H9 (cell line): ENCODE measurements around the gene GRIP1. TPM values are rescaled to one million over a fixed set of nuclear protein-coding genes. Genes with fewer than 3 reads are reported as not detected.

Experiments
- DNase-seq: peaks from one replicate; pipeline ENCODE4 v3.0.0-alpha.2; 2017
- H2AFZ ChIP-seq: one replicate; pipeline ENCODE4 v1.6.1; 2013; ENCODE audit warnings: mild to moderate bottlenecking, low read length, control low read depth, moderate library complexity
- H2AK5ac ChIP-seq: 2 replicates; pipeline ENCODE4 v1.6.1; 2013; ENCODE audit warnings: low read length, control low read depth, mixed read lengths; ENCODE audit not compliant: insufficient read length
- H2BK120ac ChIP-seq: one replicate; pipeline ENCODE4 v1.6.1; 2013; ENCODE audit warnings: low read depth, mild to moderate bottlenecking, low read length, control low read depth, inconsistent platforms; ENCODE audit not compliant: poor library complexity, severe bottlenecking
- H2BK12ac ChIP-seq: 2 replicates; pipeline ENCODE4 v1.6.1; 2013; ENCODE audit warnings: low read length, control low read depth, mixed read lengths, low read depth; ENCODE audit not compliant: insufficient read length
- H2BK15ac ChIP-seq: 2 replicates; pipeline ENCODE4 v1.6.1; 2013; ENCODE audit warnings: low read depth, low read length, control low read depth
- H2BK20ac ChIP-seq: one replicate; pipeline ENCODE4 v1.6.1; 2013; ENCODE audit warnings: low read depth, mild to moderate bottlenecking, low read length, control low read depth, inconsistent platforms; ENCODE audit not compliant: poor library complexity, severe bottlenecking
- H2BK5ac ChIP-seq: 2 replicates; pipeline ENCODE4 v1.6.1; 2013; ENCODE audit warnings: low read length, control low read depth, mixed read lengths; ENCODE audit not compliant: insufficient read length
- H3K14ac ChIP-seq: 2 replicates; pipeline ENCODE4 v1.6.1; 2013; ENCODE audit warnings: low read length, control low read depth; ENCODE audit not compliant: insufficient read depth
- H3K18ac ChIP-seq: 2 replicates; pipeline ENCODE4 v1.6.1; 2013; ENCODE audit warnings: low read depth, mild to moderate bottlenecking, mixed read lengths, low read length, control low read depth; ENCODE audit not compliant: insufficient read length
- H3K23ac ChIP-seq: 2 replicates; pipeline ENCODE4 v1.6.1; 2013; ENCODE audit warnings: low read length, control low read depth, mixed read lengths, low read depth; ENCODE audit not compliant: insufficient read length
- H3K23me2 ChIP-seq: 2 replicates; pipeline ENCODE4 v1.6.1; 2013; ENCODE audit warnings: low read depth, mild to moderate bottlenecking, mixed read lengths, low read length, control low read depth; ENCODE audit not compliant: insufficient read length, poor library complexity, severe bottlenecking
- H3K27ac ChIP-seq: 2 replicates; pipeline ENCODE4 v1.5.1; 2013; ENCODE audit warnings: low read length, control low read depth, mixed read lengths, low read depth; ENCODE audit not compliant: insufficient read length
- H3K27me3 ChIP-seq: 2 replicates; pipeline ENCODE4 v1.6.1; 2013; ENCODE audit warnings: low read length, control low read depth, inconsistent platforms; ENCODE audit not compliant: insufficient read depth
- H3K4ac ChIP-seq: 2 replicates; pipeline ENCODE4 v1.6.1; 2013; ENCODE audit warnings: low read depth, mild to moderate bottlenecking, control low read depth, inconsistent platforms, low read length, moderate library complexity
- H3K4me1 ChIP-seq: 2 replicates; pipeline ENCODE4 v1.6.1; 2013; ENCODE audit warnings: low read length, control low read depth, inconsistent platforms; ENCODE audit not compliant: insufficient read depth
- H3K4me2 ChIP-seq: 2 replicates; pipeline ENCODE4 v1.6.1; 2013; ENCODE audit warnings: low read length, control low read depth, mixed read lengths; ENCODE audit not compliant: insufficient read length, insufficient read depth
- H3K56ac ChIP-seq: 2 replicates; pipeline ENCODE4 v1.6.1; 2013; ENCODE audit warnings: low read depth, mild to moderate bottlenecking, mixed read lengths, low read length, control low read depth; ENCODE audit not compliant: insufficient read length
- H3K79me1 ChIP-seq: 2 replicates; pipeline ENCODE4 v1.6.1; 2013; ENCODE audit warnings: low read depth, mild to moderate bottlenecking, moderate library complexity, low read length, control low read depth, inconsistent platforms; ENCODE audit not compliant: insufficient read depth, poor library complexity, severe bottlenecking
- H3K79me2 ChIP-seq: 2 replicates; pipeline ENCODE4 v1.6.1; 2013; ENCODE audit warnings: low read length, control low read depth, inconsistent platforms; ENCODE audit not compliant: insufficient read depth
- H3K9ac ChIP-seq: 2 replicates; pipeline ENCODE4 v1.6.1; 2013; ENCODE audit warnings: low read length, control low read depth, mixed read lengths; ENCODE audit not compliant: insufficient read length; ENCODE audit errors: extremely low read depth
- H3K9me3 ChIP-seq: one replicate; pipeline ENCODE4 v1.6.1; 2013; ENCODE audit warnings: low read depth, low read length, inconsistent platforms; ENCODE audit not compliant: control insufficient read depth
- H3T11ph ChIP-seq: one replicate; pipeline ENCODE4 v1.6.1; 2013; ENCODE audit warnings: mild to moderate bottlenecking, low read length, control low read depth, inconsistent platforms
- H4K20me1 ChIP-seq: one replicate; pipeline ENCODE4 v1.6.1; 2013; ENCODE audit not compliant: control insufficient read depth, insufficient read length, insufficient read depth
- H4K5ac ChIP-seq: 2 replicates; pipeline ENCODE4 v1.6.1; 2013; ENCODE audit warnings: low read depth, mild to moderate bottlenecking, mixed read lengths, low read length, control low read depth; ENCODE audit not compliant: insufficient read length
- H4K8ac ChIP-seq: replicated peaks from 2 replicates; pipeline ENCODE4 v1.6.1; 2013; ENCODE audit warnings: low read length, control low read depth, mixed read lengths, low read depth; ENCODE audit not compliant: insufficient read length
- H4K91ac ChIP-seq: 2 replicates; pipeline ENCODE4 v1.6.1; 2013; ENCODE audit warnings: low read depth, mild to moderate bottlenecking, moderate library complexity, mixed read lengths, low read length, control low read depth; ENCODE audit not compliant: insufficient read length
- H3K27ac Mint-ChIP-seq, 3 experiments: 2 replicates in 2 of 3; 3 replicates in 1 of 3; pipeline ENCODE4 v1.8.0; 2020 to 2021; ENCODE audit warnings: mixed read lengths in 3 of 3, mild to moderate bottlenecking in 1 of 3, moderate library complexity in 1 of 3
- H3K27me3 Mint-ChIP-seq: 2 replicates; pipeline ENCODE4 v1.8.0; 2021; ENCODE audit warnings: low read depth, mild to moderate bottlenecking, moderate library complexity, mixed read lengths
- H3K36me3 Mint-ChIP-seq, 3 experiments: 2 replicates in 2 of 3; 3 replicates in 1 of 3; pipeline ENCODE4 v1.8.0; 2020 to 2021; ENCODE audit warnings: low read depth in 3 of 3, mixed read lengths in 3 of 3; ENCODE audit not compliant: insufficient read depth in 1 of 3
- H3K4me1 Mint-ChIP-seq, 2 experiments: 2 replicates each; pipeline ENCODE4 v1.8.0; 2020; ENCODE audit warnings: mixed read lengths in 2 of 2
- H3K4me3 Mint-ChIP-seq, 2 experiments: 2 replicates in 1 of 2; 3 replicates in 1 of 2; pipeline ENCODE4 v1.8.0; 2020 to 2021; ENCODE audit warnings: mild to moderate bottlenecking in 2 of 2, mixed read lengths in 2 of 2, moderate library complexity in 1 of 2
- H3K9me3 Mint-ChIP-seq, 2 experiments: 2 replicates in 1 of 2; 3 replicates in 1 of 2; pipeline ENCODE4 v1.8.0; 2020; ENCODE audit warnings: mild to moderate bottlenecking in 2 of 2, mixed read lengths in 2 of 2, moderate library complexity in 1 of 2
- WGBS: extraction: QIAGEN DNeasy Blood & Tissue Kit; methylation state at CpG from one replicate; pipeline ENCODE4 v1.1.7; 2013; ENCODE audit warnings: missing lambda C conversion rate, low lambda C conversion rate, mixed read lengths; ENCODE audit not compliant: insufficient read length; ENCODE audit errors: extremely low coverage; 5-methylcytosine and 5-hydroxymethylcytosine counted together
- total RNA-seq: library from RNA; stranded (reverse); gene quantifications from 2 replicates; pipeline ENCODE4 v1.2.1, GENCODE V29; 2021
- TF ChIP-seq, protein P1 (sequence below): fragments of 200-600 bp; sonication (generic); conservative IDR thresholded peaks from 3 replicates; pipeline ENCODE4 v1.8.0; 2021; ENCODE audit warnings: antibody characterized with exemption, mild to moderate bottlenecking

Gene GRIP1
- total RNA-seq, 1 experiment from 2014 or later, result 19.5 TPM

DNA sequence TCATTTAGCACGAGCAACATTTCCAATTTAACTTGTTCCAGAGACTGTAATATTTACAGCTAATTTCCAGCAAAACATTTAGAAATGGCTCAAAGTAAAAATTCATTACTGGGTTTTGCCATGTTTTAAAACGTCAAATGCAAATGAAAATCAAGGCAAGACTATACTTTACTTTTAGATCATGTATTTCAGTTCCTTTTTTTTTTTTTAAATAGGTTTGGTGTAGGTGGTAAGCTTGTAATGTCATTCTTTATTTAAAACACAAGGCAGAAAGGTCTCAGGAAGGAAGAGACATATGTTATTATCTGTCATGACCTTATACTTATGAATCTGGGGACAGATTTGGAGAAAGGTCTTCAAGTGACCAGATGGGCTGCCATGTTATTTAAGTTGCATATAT is 54.1 kb downstream of the GRIP1 start:
- Histone ChIP-seq H4K5ac (no peak overlapping the region), H3K9me3 (no peaks in the 10 kb centered on the region), H3K18ac (no peak overlapping the region), H2BK5ac (no peak overlapping the region), H3T11ph (no peak overlapping the region), H3K14ac (no peak overlapping the region), H2BK15ac (no peak overlapping the region), H4K8ac (no peak overlapping the region), H4K20me1 (no peaks in the 10 kb centered on the region), H2BK12ac (no peak overlapping the region), H3K23ac (no peak overlapping the region), H3K4me2 (no peak overlapping the region), H2BK20ac (no peak overlapping the region), H3K4me1 (peaks cover 5% of the 10 kb centered on the region; the same call in 1 of the 2 replicates), H2AK5ac (no peak overlapping the region), H3K79me2 (no peaks in the 10 kb centered on the region), H3K27ac (no peak overlapping the region), H3K23me2 (no peaks in the 10 kb centered on the region), H3K4ac (no peak overlapping the region), H2BK120ac (no peak overlapping the region), H2AFZ (no peak overlapping the region), H3K9ac (no peak overlapping the region), H3K56ac (no peak overlapping the region), H3K27me3 (no peaks in the 10 kb centered on the region), H3K79me1 (no peaks in the 10 kb centered on the region), H4K91ac (no peak overlapping the region)
- TF ChIP-seq, protein P1, sequence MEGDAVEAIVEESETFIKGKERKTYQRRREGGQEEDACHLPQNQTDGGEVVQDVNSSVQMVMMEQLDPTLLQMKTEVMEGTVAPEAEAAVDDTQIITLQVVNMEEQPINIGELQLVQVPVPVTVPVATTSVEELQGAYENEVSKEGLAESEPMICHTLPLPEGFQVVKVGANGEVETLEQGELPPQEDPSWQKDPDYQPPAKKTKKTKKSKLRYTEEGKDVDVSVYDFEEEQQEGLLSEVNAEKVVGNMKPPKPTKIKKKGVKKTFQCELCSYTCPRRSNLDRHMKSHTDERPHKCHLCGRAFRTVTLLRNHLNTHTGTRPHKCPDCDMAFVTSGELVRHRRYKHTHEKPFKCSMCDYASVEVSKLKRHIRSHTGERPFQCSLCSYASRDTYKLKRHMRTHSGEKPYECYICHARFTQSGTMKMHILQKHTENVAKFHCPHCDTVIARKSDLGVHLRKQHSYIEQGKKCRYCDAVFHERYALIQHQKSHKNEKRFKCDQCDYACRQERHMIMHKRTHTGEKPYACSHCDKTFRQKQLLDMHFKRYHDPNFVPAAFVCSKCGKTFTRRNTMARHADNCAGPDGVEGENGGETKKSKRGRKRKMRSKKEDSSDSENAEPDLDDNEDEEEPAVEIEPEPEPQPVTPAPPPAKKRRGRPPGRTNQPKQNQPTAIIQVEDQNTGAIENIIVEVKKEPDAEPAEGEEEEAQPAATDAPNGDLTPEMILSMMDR, result no peak
- WGBS, result no CpG with 5 or more reads among the region's 2 CpGs
- no peak overlapping the region for H3K4me3 Mint-ChIP-seq
- peaks cover 27 to 29% of the 10 kb centered on the region in 2 experiments for H3K4me1 Mint-ChIP-seq
- H3K27ac Mint-ChIP-seq, result no peak overlapping the region
- DNase-seq, result no peak
- no peaks in the 10 kb centered on the region for H3K27me3 Mint-ChIP-seq
- H3K36me3 Mint-ChIP-seq, result no peaks in the 10 kb centered on the region
- no peaks in the 10 kb centered on the region for H3K9me3 Mint-ChIP-seq
